Measurements from ENCODE around the gene IGLL5. TPM values are rescaled to one million over a fixed set of nuclear protein-coding genes. Genes with fewer than 3 reads are reported as not detected.
"Not testable (repeated sequence)": the region's sequence is repeated elsewhere in the genome, so short reads cannot be mapped to it uniquely, and the experiment has no call there.

Gene IGLL5
- total RNA-seq, 1 donor from 2014 or later = not detected

- no peak for DNase-seq
These were observed 27.4 kb downstream of the IGLL5 start for GRCh38 chr22:22914726-22915669.

- no peak for DNase-seq
These were observed 28.0 kb downstream of the IGLL5 start for GRCh38 chr22:22915670-22916035.

DNA sequence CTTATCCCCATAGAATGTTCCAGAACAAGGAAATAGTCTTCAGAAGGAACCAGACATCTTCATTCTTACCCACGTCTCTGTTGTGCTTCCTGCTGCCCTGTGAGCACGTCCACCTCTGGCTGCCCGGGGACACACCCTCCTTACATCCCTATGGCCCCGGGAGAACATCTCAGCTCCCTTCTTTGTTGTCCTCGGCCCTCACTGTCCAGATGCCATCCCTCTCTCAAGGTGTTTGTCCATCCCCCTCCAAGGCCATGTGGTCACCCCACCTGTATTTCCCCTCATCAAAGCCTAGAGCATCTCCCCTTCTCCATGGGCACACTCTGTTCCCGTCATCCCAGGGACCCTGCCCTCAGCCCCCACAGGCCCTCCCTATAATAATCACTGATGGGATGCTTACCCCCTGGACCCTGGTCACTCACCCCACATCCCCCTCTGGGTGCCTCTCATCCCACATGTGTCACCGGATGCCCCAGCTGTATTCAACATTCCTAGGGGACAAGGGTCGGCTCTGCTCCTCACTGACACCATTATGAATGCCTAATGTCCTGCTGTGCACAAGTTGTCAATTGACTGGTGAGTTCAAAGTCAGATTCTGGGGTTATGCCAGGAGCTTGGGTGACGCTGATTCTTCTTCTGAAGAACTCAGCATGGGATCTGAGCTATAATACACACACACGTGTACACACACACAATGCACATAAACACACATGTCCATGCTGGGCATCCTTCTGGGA, 28.8 kb downstream of the IGLL5 start:
- DNase-seq = no peak

DNA sequence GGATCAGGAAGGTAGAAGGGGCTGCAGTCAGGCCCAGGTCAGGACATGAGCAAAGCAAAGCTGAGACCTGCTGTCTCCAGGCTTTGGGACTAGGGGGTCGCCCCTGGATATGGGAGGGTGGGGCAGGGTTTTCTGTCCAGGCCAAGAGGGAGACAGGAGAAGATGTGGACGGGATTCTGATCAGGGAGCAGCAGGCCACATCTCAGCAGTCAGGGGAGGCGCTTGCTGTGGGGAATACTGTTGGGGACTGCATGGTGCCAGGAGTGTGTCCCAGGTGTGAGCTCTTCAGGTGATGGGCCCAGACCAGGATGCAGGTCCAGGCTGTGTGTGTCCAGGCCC, 29.3 kb downstream of the IGLL5 start:
- DNase-seq = no peak

- no peak for DNase-seq
These were observed 29.8 kb downstream of the IGLL5 start for GRCh38 chr22:22917377-22917776.

GRCh38 chr22:22918297-22918965, 30.8 kb downstream of the IGLL5 start:
- DNase-seq = no peak

GRCh38 chr22:22919041-22919440, 31.4 kb downstream of the IGLL5 start:
- DNase-seq = no peak

- DNase-seq = no peak
These were observed 32.6 kb downstream of the IGLL5 start for GRCh38 chr22:22920104-22920654.

- DNase-seq = no peak
These were observed 33.4 kb downstream of the IGLL5 start for GRCh38 chr22:22920910-22921550.

DNA sequence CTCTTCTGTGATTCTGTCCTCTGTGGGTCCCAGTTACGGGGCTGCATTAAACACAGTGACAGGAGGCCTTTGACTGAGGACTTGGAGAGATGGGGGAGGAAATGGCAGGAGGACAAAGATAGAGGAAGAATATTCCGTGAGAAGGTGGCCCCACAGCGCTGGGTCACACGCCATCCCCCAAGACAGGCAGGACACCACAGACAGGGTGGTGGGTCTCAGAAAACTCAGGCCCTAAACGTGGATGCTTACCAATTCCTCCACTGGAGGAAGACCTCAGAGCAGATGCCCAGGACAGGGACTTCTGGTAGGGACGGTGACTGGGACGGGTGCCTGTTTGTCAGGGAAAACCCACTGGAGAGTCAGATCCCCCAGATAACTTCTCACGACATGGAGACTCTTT, 34.0 kb downstream of the IGLL5 start:
- DNase-seq = no peak

DNA sequence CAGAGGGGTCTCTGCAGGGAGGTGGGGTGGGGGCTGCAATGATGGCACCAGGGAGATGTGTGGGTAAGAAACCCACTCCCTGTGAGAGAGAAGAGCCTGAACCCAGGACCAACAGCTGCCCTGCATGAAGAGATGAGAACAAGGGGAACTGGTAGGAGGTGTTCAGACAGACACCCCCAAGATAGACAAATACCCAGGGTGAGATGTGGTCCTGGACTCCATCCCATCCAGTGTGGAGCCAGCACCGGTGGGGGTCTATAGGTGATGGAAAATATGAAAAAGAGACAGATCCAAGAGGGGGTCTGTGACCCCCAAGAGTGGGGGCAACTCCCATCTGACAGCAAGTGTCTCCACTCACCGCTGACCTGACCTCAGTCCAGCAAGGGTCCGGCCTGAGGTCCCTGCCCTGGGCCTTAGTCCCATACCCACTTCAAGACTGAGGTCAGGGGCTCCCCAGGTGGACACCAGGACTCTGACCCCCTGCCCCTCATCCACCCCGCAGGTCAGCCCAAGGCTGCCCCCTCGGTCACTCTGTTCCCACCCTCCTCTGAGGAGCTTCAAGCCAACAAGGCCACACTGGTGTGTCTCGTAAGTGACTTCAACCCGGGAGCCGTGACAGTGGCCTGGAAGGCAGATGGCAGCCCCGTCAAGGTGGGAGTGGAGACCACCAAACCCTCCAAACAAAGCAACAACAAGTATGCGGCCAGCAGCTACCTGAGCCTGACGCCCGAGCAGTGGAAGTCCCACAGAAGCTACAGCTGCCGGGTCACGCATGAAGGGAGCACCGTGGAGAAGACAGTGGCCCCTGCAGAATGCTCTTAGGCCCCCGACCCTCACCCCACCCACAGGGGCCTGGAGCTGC, 34.7 kb downstream of the IGLL5 start:
- not testable (repeated sequence) for DNase-seq

DNA sequence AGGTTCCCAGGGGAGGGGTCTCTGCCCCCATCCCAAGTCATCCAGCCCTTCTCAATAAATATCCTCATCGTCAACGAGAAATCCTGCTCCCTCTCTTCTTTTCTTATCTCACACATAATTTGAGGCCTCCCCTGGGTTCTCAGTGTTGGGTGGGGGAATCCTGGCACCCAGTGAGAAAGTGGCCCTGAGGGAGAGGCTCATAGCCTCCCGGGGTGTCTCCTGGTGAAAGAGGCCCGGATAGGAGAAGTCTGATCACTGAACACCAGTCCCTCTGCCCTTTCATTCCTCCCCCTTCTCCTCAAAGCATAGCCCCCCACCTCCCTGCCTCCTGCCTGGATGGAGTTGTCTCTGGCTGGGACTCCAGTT, 35.3 kb downstream of the IGLL5 start:
- DNase-seq = no peak

- DNase-seq = no peak
These were observed 35.8 kb downstream of the IGLL5 start for GRCh38 chr22:22923379-22923778.

GRCh38 chr22:22923930-22924329, 36.3 kb downstream of the IGLL5 start:
- no peak for DNase-seq

DNA sequence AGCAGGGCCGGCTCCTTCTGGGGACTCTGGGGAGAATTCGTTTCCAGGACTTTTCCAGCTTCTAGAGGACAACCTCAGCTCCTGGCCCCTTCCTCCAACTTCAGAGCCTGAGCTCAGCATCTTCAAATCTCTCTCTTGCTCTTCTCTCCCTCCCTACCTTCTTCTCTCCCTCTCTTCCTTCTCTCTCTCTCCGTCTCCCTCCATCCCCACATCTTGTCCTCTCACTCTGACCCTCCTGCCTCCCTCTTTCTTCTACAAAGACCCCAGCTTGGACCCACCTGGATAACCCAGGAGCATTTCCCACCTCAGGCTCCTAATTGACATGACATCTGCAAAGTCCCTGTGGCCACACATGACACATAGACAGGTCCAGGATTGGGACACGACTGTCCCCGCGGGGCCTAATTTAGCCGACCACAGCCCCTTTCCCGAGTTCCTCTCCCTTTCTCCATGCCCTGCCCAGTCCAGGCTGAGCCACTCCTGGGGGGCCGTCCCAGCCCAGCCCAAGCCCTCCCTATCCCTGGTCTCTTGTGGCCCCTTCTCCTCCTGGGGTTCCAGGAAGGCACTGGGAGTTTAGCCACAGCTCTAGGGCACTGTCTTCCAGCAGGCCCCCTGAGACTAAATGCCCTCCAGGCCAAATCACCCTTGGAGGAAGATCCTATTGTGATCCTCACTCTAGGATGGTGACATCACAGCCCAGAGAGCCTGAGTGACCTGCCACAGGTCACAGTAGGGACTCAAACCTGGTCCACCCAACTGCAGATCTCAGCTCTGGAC, 36.9 kb downstream of the IGLL5 start:
- no peak for DNase-seq

- no peak for DNase-seq
These were observed 37.7 kb downstream of the IGLL5 start for GRCh38 chr22:22925146-22925804.

- DNase-seq = no peak
These were observed 38.3 kb downstream of the IGLL5 start for GRCh38 chr22:22925805-22926369.

DNA sequence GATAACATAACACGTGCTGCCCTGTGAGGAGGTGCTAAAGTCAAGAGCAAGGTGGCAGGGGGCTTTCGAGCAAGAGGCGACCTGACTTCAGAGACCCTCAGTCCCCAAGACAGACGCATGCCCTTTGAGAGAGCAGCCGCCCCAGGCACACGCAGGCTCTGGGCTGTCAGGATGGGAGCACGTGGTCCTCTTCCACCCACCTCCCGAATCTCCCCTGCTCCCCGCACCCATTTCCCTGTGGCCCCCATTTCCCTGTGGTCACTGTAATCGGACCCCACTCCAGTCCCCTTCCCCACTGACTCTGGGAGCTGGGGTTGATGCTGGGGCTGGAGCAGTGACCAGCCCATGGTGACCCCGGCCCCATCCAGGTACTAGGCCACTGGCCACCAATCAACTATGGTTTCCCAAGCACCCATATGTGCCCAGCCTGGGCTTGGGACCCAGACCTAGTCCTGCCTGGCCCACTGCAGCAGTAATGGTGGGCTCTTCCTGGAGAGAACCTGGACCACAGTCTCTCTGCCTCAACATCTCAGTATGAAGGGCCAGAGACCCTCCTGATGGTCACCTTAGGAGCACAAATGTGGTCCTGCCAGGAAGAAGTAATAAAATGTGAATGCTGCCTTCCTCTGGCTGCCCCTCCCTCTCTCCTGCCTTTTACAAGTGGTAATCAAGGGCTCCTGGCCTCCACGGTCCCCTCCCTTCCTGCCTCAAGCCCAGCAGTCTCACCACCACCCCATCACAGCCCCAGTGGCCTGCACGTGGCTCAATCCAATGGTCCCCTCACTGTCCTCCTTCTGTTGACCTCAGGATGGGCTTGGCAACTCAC, 39.0 kb downstream of the IGLL5 start:
- DNase-seq = no peak

Measured in skin of body (tissue), 2 donors.